A673 (cell line): Measurements from ENCODE around the gene APLN. TPM values are rescaled to one million over a fixed set of nuclear protein-coding genes. Genes with fewer than 3 reads are reported as not detected.

Experiments
- BruUV-seq: library from RNA; stranded (reverse); fragments of 400-500 nt; replicated peaks from 2 replicates; lab custom pipeline; 2021; lab: Mats Ljungman, UMichigan
- CTCF ChIA-PET: fragments of 300-600 bp; sonication (Branson Sonifier 250); formaldehyde crosslinking; loops from one replicate; lab custom pipeline; 2022; ENCODE audit warnings: antibody characterized with exemption; lab: Charles Lee
- POLR2A ChIA-PET: fragments of 300-600 bp; sonication (Branson Sonifier 250); formaldehyde crosslinking; loops from one replicate; lab custom pipeline; 2022; ENCODE audit warnings: antibody characterized with exemption; ENCODE audit not compliant: low non-redundant PET; lab: Charles Lee
- DNase-seq: peaks from one replicate; pipeline ENCODE4 v3.0.0-alpha.2; 2015; ENCODE audit warnings: low spot score
- H3K27ac ChIP-seq: fragments of 200-600 bp; sonication (generic); 2 replicates; pipeline ENCODE4 v1.5.1; 2016; ENCODE audit warnings: mixed run types, low read depth, mild to moderate bottlenecking, mixed read lengths, antibody characterized with exemption, low read length; ENCODE audit not compliant: poor library complexity, severe bottlenecking
- H3K27me3 ChIP-seq: fragments of 200-600 bp; sonication (generic); replicated peaks from 2 replicates; pipeline ENCODE4 v1.6.1; 2017; ENCODE audit warnings: mixed run types, low read depth, mild to moderate bottlenecking, mixed read lengths, antibody characterized with exemption, low read length; ENCODE audit not compliant: insufficient read depth, poor library complexity
- H3K36me3 ChIP-seq: fragments of 200-600 bp; sonication (generic); 2 replicates; pipeline ENCODE4 v1.6.1; 2016; ENCODE audit warnings: mixed run types, mild to moderate bottlenecking, mixed read lengths, antibody characterized with exemption, low read length; ENCODE audit not compliant: insufficient read depth, poor library complexity, severe bottlenecking
- H3K4me1 ChIP-seq: fragments of 200-600 bp; sonication (generic); 2 replicates; pipeline ENCODE4 v1.6.1; 2017; ENCODE audit warnings: mixed run types, mild to moderate bottlenecking, mixed read lengths, antibody characterized with exemption, low read length; ENCODE audit not compliant: insufficient read depth, poor library complexity, severe bottlenecking
- H3K4me3 ChIP-seq: fragments of 200-600 bp; sonication (generic); 2 replicates; pipeline ENCODE4 v1.5.1; 2016; ENCODE audit warnings: low read depth, mixed run types, mild to moderate bottlenecking, mixed read lengths, low read length; ENCODE audit not compliant: poor library complexity, severe bottlenecking
- H3K9me3 ChIP-seq: fragments of 200-600 bp; sonication (generic); 2 replicates; pipeline ENCODE4 v1.6.1; 2016; ENCODE audit warnings: mixed run types, low read depth, mild to moderate bottlenecking, mixed read lengths, antibody characterized with exemption, low read length; ENCODE audit not compliant: poor library complexity, severe bottlenecking
- CTCF ChIP-seq: fragments of 300-800, 200-600 bp; sonication (generic); conservative IDR thresholded peaks from 2 replicates; pipeline ENCODE4 v1.5.1; 2017; ENCODE audit warnings: low read depth, mild to moderate bottlenecking, antibody characterized with exemption, low read length, moderate library complexity, mixed read lengths
- EZH2 ChIP-seq: fragments of 200-600 bp; sonication (generic); IDR thresholded peaks from 2 replicates; pipeline ENCODE4 v1.6.1; 2017; ENCODE audit warnings: borderline replicate concordance, low read depth, mild to moderate bottlenecking, mixed read lengths, antibody characterized with exemption, low read length; ENCODE audit not compliant: poor library complexity, severe bottlenecking
- intact Hi-C: fragments of 100-400 bp; cut with micrococcal nuclease; formaldehyde crosslinking; loops from one replicate; pipeline ENCODE4 v1.10.0; 2022; ENCODE audit not compliant: unreplicated experiment
- total RNA-seq: library from RNA; stranded (reverse); gene quantifications from 2 replicates; pipeline ENCODE4 v1.2.3, GENCODE V29; 2021

The APLN gene
- total RNA-seq, 1 experiment from 2014 or later, result 0.34 TPM

- Histone ChIP-seq H3K9me3 (no peaks in the 10 kb centered on the region), H3K36me3 (no peaks in the 10 kb centered on the region), H3K4me3 (no peak overlapping the region), H3K27me3 (no peaks in the 10 kb centered on the region), H3K27ac (no peak overlapping the region), H3K4me1 (no peaks in the 10 kb centered on the region)
- DNase-seq, result no peak
- BruUV-seq, result no TSS peak
- ChIA-PET POLR2A (no interaction called here), CTCF (no interaction called here)
- intact Hi-C loops, result no loop called here
- TF ChIP-seq CTCF (no peak), EZH2 (no peak)
These were observed 12.1 kb downstream of the APLN start for GRCh38 chrX:129642641-129643040.

GRCh38 chrX:129641941-129642340 is 12.8 kb downstream of the APLN start:
- intact Hi-C loops, result no loop called here
- Histone ChIP-seq H3K36me3 (no peaks in the 10 kb centered on the region), H3K27me3 (no peaks in the 10 kb centered on the region), H3K4me3 (no peak overlapping the region), H3K27ac (no peak overlapping the region), H3K9me3 (no peaks in the 10 kb centered on the region), H3K4me1 (no peaks in the 10 kb centered on the region)
- no peak for DNase-seq
- POLR2A ChIA-PET, result no interaction called here
- TF ChIP-seq EZH2, result no peak
- TF ChIP-seq CTCF, result no peak
- BruUV-seq, result no TSS peak
- CTCF ChIA-PET, result no interaction called here

- intact Hi-C loops, result no loop called here
- H3K27ac ChIP-seq, result no peak overlapping the region
- no peaks in the 10 kb centered on the region for H3K36me3 ChIP-seq
- BruUV-seq, result no TSS peak
- H3K27me3 ChIP-seq, result no peaks in the 10 kb centered on the region
- no peaks in the 10 kb centered on the region for H3K4me1 ChIP-seq
- CTCF ChIA-PET, result no interaction called here
- H3K4me3 ChIP-seq, result no peak overlapping the region
- DNase-seq, result no peak
- TF ChIP-seq EZH2, result no peak
- TF ChIP-seq CTCF, result no peak
- POLR2A ChIA-PET, result no interaction called here
- H3K9me3 ChIP-seq, result no peaks in the 10 kb centered on the region
These were observed 13.3 kb downstream of the APLN start for GRCh38 chrX:129641469-129641868.
